SU-DHL-6 (cell line): ENCODE measurements around the gene WBP2NL.

ENCODE experiments used
- H2AFZ ChIP-seq: fragments of 200-600 bp; sonication (generic); 2 replicates; pipeline ENCODE4 v1.6.1; 2014; ENCODE audit warnings: low read depth, mild to moderate bottlenecking, moderate library complexity, mixed read lengths, antibody characterized with exemption, low read length; ENCODE audit not compliant: severe bottlenecking
- H3F3A ChIP-seq: fragments of 200-600 bp; shearing (Covaris generic); 2 replicates; pipeline ENCODE4 v1.6.0; 2016; ENCODE audit warnings: antibody characterized with exemption, mild to moderate bottlenecking; ENCODE audit not compliant: insufficient read depth
- H3K27ac ChIP-seq: fragments of 200-600 bp; sonication (generic); 2 replicates; pipeline ENCODE4 v1.5.1; 2016; ENCODE audit warnings: low read depth, mild to moderate bottlenecking, low read length, moderate library complexity, mixed read lengths
- H3K27me3 ChIP-seq: fragments of 200-600 bp; sonication (generic), shearing (Covaris generic); 2 replicates; pipeline ENCODE4 v1.6.0; 2014; ENCODE audit warnings: mild to moderate bottlenecking, low read length
- H3K36me3 ChIP-seq: fragments of 200-600 bp; sonication (generic); 2 replicates; pipeline ENCODE4 v1.6.1; 2014; ENCODE audit warnings: mild to moderate bottlenecking, low read length, mixed read lengths
- H3K4me2 ChIP-seq: fragments of 300-600, 200-600 bp; shearing (Covaris generic), sonication (generic); 2 replicates; pipeline ENCODE4 v1.6.0; 2014; ENCODE audit warnings: low read length, low read depth, mild to moderate bottlenecking; ENCODE audit not compliant: poor library complexity, severe bottlenecking
- H3K4me3 ChIP-seq: fragments of 200-600 bp; sonication (generic); 2 replicates; pipeline ENCODE4 v1.5.1; 2014; ENCODE audit warnings: antibody characterized with exemption, low read length, mild to moderate bottlenecking, mixed read lengths; ENCODE audit not compliant: insufficient read depth, poor library complexity, severe bottlenecking
- H3K79me2 ChIP-seq: fragments of 200-600 bp; sonication (generic); 2 replicates; pipeline ENCODE4 v1.6.1; 2014; ENCODE audit warnings: mild to moderate bottlenecking, low read length, moderate library complexity; ENCODE audit not compliant: insufficient read depth
- H3K9ac ChIP-seq: fragments of 200-600 bp; sonication (generic); 2 replicates; pipeline ENCODE4 v1.7.0; 2014; ENCODE audit warnings: mild to moderate bottlenecking, low read length
- H3K9me2 ChIP-seq: fragments of 200-600 bp; sonication (generic); replicated peaks from 2 replicates; pipeline ENCODE4 v1.6.1; 2014; ENCODE audit warnings: low read length; ENCODE audit not compliant: insufficient read depth
- H3K9me3 ChIP-seq: fragments of 200-600 bp; sonication (generic); 2 replicates; pipeline ENCODE4 v1.6.1; 2014; ENCODE audit warnings: low read length, mixed read lengths; ENCODE audit not compliant: insufficient read depth
- H4K20me1 ChIP-seq: fragments of 200-600 bp; sonication (generic); 2 replicates; pipeline ENCODE4 v1.6.1; 2014; ENCODE audit warnings: low read depth, mild to moderate bottlenecking, antibody characterized with exemption, low read length, moderate library complexity, mixed read lengths
- EZH2phosphoT487 ChIP-seq: fragments of 200-600 bp; sonication (generic), shearing (Covaris generic); conservative IDR thresholded peaks from 2 replicates; pipeline ENCODE4 v1.6.1; 2018; ENCODE audit warnings: mild to moderate bottlenecking, antibody characterized with exemption, low read length, moderate library complexity, mixed read lengths
- TF ChIP-seq, protein P1 (sequence below): fragments of 200-600 bp; sonication (generic); IDR thresholded peaks from one replicate; pipeline ENCODE4 v1.5.1; 2017; ENCODE audit warnings: antibody characterized with exemption, mild to moderate bottlenecking, low read length, moderate library complexity; ENCODE audit not compliant: insufficient read depth, poor library complexity, severe bottlenecking

Gene WBP2NL

DNA sequence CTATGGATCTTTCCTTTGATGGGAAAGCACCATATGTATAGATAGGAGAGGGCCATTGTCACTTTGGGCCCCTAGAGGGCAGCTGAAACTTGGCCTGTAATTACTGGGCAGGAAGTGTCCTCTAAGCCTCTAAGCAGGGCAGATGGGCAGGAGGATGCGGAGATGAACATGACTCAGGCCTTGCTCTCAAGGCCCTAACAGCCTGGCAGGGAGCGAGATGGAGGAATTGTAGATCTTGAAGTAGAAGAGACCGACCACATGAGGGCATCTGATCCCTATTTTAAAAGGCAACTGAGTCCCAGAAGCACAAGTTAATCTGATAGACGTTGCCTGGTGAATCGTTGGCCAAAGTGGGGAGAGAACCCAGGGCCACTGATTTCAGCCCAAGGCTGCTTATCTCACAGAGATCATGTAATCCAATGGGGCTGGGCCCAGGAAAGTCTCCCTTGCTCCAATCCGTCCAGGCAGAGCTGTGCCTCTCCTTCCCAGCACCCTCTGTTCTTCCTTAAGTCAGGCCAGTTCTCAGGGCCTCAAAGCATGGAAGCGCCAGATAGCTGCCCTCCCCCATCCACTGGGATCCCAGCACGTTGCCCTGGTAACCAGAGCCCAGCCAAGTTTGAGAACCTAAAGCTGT is 31.9 kb upstream of the WBP2NL start:
- no peaks in the 10 kb centered on the region for H3K9me3 ChIP-seq
- H3K9me2 ChIP-seq, result no peaks in the 10 kb centered on the region
- H4K20me1 ChIP-seq, result no peaks in the 10 kb centered on the region
- no peaks in the 10 kb centered on the region for H3K36me3 ChIP-seq
- TF ChIP-seq, protein P1, sequence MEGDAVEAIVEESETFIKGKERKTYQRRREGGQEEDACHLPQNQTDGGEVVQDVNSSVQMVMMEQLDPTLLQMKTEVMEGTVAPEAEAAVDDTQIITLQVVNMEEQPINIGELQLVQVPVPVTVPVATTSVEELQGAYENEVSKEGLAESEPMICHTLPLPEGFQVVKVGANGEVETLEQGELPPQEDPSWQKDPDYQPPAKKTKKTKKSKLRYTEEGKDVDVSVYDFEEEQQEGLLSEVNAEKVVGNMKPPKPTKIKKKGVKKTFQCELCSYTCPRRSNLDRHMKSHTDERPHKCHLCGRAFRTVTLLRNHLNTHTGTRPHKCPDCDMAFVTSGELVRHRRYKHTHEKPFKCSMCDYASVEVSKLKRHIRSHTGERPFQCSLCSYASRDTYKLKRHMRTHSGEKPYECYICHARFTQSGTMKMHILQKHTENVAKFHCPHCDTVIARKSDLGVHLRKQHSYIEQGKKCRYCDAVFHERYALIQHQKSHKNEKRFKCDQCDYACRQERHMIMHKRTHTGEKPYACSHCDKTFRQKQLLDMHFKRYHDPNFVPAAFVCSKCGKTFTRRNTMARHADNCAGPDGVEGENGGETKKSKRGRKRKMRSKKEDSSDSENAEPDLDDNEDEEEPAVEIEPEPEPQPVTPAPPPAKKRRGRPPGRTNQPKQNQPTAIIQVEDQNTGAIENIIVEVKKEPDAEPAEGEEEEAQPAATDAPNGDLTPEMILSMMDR, result peak; percentile 24
- no peak for TF ChIP-seq EZH2phosphoT487
- no peak overlapping the region for H3K4me3 ChIP-seq
- H3K4me2 ChIP-seq, result no peak overlapping the region
- H3K79me2 ChIP-seq, result no peaks in the 10 kb centered on the region
- no peak overlapping the region for H3K27ac ChIP-seq
- no peak overlapping the region for H3K9ac ChIP-seq
- no peak overlapping the region for H2AFZ ChIP-seq
- H3K27me3 ChIP-seq, result no peaks in the 10 kb centered on the region
- no peaks in the 10 kb centered on the region for H3F3A ChIP-seq

- Histone ChIP-seq H3K9me3 (no peaks in the 10 kb centered on the region), H3K4me2 (no peak overlapping the region), H3K4me3 (no peak overlapping the region), H3K27me3 (no peaks in the 10 kb centered on the region), H3F3A (no peaks in the 10 kb centered on the region), H3K9ac (no peak overlapping the region), H3K79me2 (no peaks in the 10 kb centered on the region), H4K20me1 (no peaks in the 10 kb centered on the region), H3K27ac (no peak overlapping the region), H2AFZ (no peak overlapping the region), H3K36me3 (no peaks in the 10 kb centered on the region), H3K9me2 (no peaks in the 10 kb centered on the region)
- TF ChIP-seq, protein P1, result no peak
- TF ChIP-seq EZH2phosphoT487, result no peak
Measured at GRCh38 chr22:41968601-41969000, 30.0 kb upstream of the WBP2NL start.

GRCh38 chr22:41969110-41969646 is 29.4 kb upstream of the WBP2NL start, which contains the start of gene SEPTIN3:
SEPTIN3 (plus strand) TSS chr22:41969443; CDS start chr22:41971493, 2,050 bp downstream.
- Histone ChIP-seq H3K27ac (no peak within 1 kb of the TSS), H3K4me3 (no peak within 1 kb of the TSS), H3K4me2 (no peak within 1 kb of the TSS), H3K36me3 (no peaks in the 10 kb centered on the region), H3F3A (no peaks in the 10 kb centered on the region), H3K79me2 (no peaks in the 10 kb centered on the region), H3K9me3 (no peaks in the 10 kb centered on the region), H4K20me1 (no peaks in the 10 kb centered on the region), H3K9me2 (no peaks in the 10 kb centered on the region), H3K27me3 (no peaks in the 10 kb centered on the region), H2AFZ (no peak within 1 kb of the TSS), H3K9ac (no peak within 1 kb of the TSS)
- TF ChIP-seq, protein P1, result no peak
